A549 (cell line): Measurements from ENCODE around the gene CDC42BPB. TPM values are rescaled to one million over a fixed set of nuclear protein-coding genes. Genes with fewer than 3 reads are reported as not detected.

ENCODE experiments used
- ATAC-seq, 2 experiments: fragments of 200-7000 bp in 1 of 2; fragments of >200 bp in 1 of 2; cut with Nextera tagmentation in 1 of 2; cut with Tn5 transposase in 1 of 2; 3 replicates each; pipeline versions ENCODE4 v1.8.0 to v1.9.1; 2018 to 2020; ENCODE audit warnings: mild to moderate bottlenecking in 1 of 2, moderate library complexity in 1 of 2
- CTCF ChIA-PET: fragments of 300-600 bp; sonication (Branson Sonifier 250); formaldehyde crosslinking; extraction: SDS; loops from one replicate; lab custom pipeline; 2021; ENCODE audit warnings: antibody characterized with exemption, inconsistent platforms; lab: Yijun Ruan, JAX
- POLR2A ChIA-PET: fragments of 350-600 bp; formaldehyde crosslinking; extraction: SDS; loops from one replicate; lab custom pipeline; 2021; ENCODE audit warnings: antibody characterized with exemption, inconsistent platforms; lab: Yijun Ruan, JAX
- DNase-seq, 2 experiments: peaks; one replicate each; pipeline versions ENCODE4 v3.0.0 to v3.0.0-alpha.2; 2011 to 2016; ENCODE audit warnings: low read depth in 1 of 2, low spot score in 1 of 2
- FAIRE-seq: peaks from 2 replicates; lab custom pipeline; 2011; peaks lifted over from hg19 to GRCh38; lab: Jason Lieb, UNC
- H3K27ac ChIP-seq, 2 experiments: fragments of >200 bp; sonication (Bioruptor Twin); formaldehyde crosslinking; 3 replicates each; pipeline ENCODE4 v1.5.1; 2016 to 2017
- H3K4me1 ChIP-seq: fragments of >200 bp; sonication (Bioruptor Twin); formaldehyde crosslinking; 3 replicates; pipeline ENCODE4 v1.6.1; 2016
- H3K4me2 ChIP-seq: fragments of >200 bp; sonication (Bioruptor Twin); formaldehyde crosslinking; 3 replicates; pipeline ENCODE4 v1.6.1; 2016
- H3K4me3 ChIP-seq: fragments of >200 bp; sonication (Bioruptor Twin); formaldehyde crosslinking; 3 replicates; pipeline ENCODE4 v1.5.1; 2016
- H3K9me3 ChIP-seq: fragments of >200 bp; sonication (Bioruptor Twin); formaldehyde crosslinking; 3 replicates; pipeline ENCODE4 v1.6.1; 2016
- BCL3 ChIP-seq: fragments of >200 bp; sonication (Bioruptor Twin); formaldehyde crosslinking; IDR thresholded peaks from 3 replicates; pipeline ENCODE4 v1.6.1; 2016
- CEBPB ChIP-seq, 2 experiments: fragments of >200 bp in 1 of 2; sonication (Bioruptor Twin) in 1 of 2; formaldehyde crosslinking in 1 of 2; IDR thresholded peaks; 2 replicates each; pipeline ENCODE4 v1.6.1; 2012 to 2016
- E2F6 ChIP-seq: IDR thresholded peaks from 2 replicates; pipeline ENCODE4 v1.6.1; 2012; ENCODE audit warnings: low read depth, borderline replicate concordance
- EHMT2 ChIP-seq: fragments of 200-600 bp; sonication (generic); IDR thresholded peaks from 2 replicates; pipeline ENCODE4 v1.6.1; 2016; ENCODE audit warnings: antibody characterized with exemption, low read depth, mild to moderate bottlenecking, moderate library complexity
- EP300 ChIP-seq, 2 experiments: fragments of >200 bp; sonication (Bioruptor Twin); formaldehyde crosslinking; IDR thresholded peaks; 2 replicates in 1 of 2; 3 replicates in 1 of 2; pipeline ENCODE4 v1.6.1; 2016 to 2017
- FOXS1 ChIP-seq: fragments of 250-450 bp; sonication (Bioruptor Pico); IDR thresholded peaks from 2 replicates; pipeline ENCODE4 v1.5.0; 2020; ENCODE audit warnings: mild to moderate bottlenecking, moderate library complexity
- GATA3 ChIP-seq: IDR thresholded peaks from 2 replicates; pipeline ENCODE4 v1.6.1; 2012; ENCODE audit warnings: borderline replicate concordance
- HES2 ChIP-seq: fragments of >200 bp; sonication (Bioruptor Twin); formaldehyde crosslinking; IDR thresholded peaks from 2 replicates; pipeline ENCODE4 v1.6.1; 2016
- HOXA7 ChIP-seq: fragments of 250-450 bp; sonication (Bioruptor Pico); IDR thresholded peaks from 2 replicates; pipeline ENCODE4 v1.5.0; 2020; ENCODE audit warnings: mild to moderate bottlenecking, moderate library complexity
- HOXB5 ChIP-seq: fragments of 250-450 bp; sonication (Bioruptor Pico); IDR thresholded peaks from 2 replicates; pipeline ENCODE4 v1.5.0; 2020; ENCODE audit warnings: mild to moderate bottlenecking, moderate library complexity
- JUN ChIP-seq, 2 experiments: fragments of >200 bp; sonication (Bioruptor Twin); formaldehyde crosslinking; IDR thresholded peaks; 2 replicates in 1 of 2; 3 replicates in 1 of 2; pipeline ENCODE4 v1.6.1; 2016 to 2017
- JUNB ChIP-seq: fragments of >200 bp; sonication (Bioruptor Twin); formaldehyde crosslinking; IDR thresholded peaks from 2 replicates; pipeline ENCODE4 v1.6.1; 2016
- KDM1A ChIP-seq: fragments of 200-600 bp; sonication (generic); IDR thresholded peaks from 2 replicates; pipeline ENCODE4 v1.6.1; 2016; ENCODE audit warnings: low read depth, mild to moderate bottlenecking
- POLR2A ChIP-seq: IDR thresholded peaks from 2 replicates; pipeline ENCODE4 v1.6.1; 2012; ENCODE audit warnings: mild to moderate bottlenecking, low read length
- REST ChIP-seq: fragments of 200-600 bp; sonication (generic); IDR thresholded peaks from 2 replicates; pipeline ENCODE4 v1.6.1; 2016; ENCODE audit warnings: antibody characterized with exemption, mild to moderate bottlenecking, moderate library complexity
- RNF2 ChIP-seq: fragments of 200-600 bp; sonication (generic); IDR thresholded peaks from 2 replicates; pipeline ENCODE4 v1.6.1; 2016; ENCODE audit warnings: low read depth, mild to moderate bottlenecking, antibody characterized with exemption, moderate library complexity, borderline replicate concordance
- TP53 ChIP-seq: fragments of 250-450 bp; sonication (Bioruptor Pico); IDR thresholded peaks from 2 replicates; pipeline ENCODE4 v1.5.0; 2021; ENCODE audit warnings: mild to moderate bottlenecking, moderate library complexity
- ZC3H11A ChIP-seq: fragments of 450-650 bp; IDR thresholded peaks from 2 replicates; pipeline ENCODE4 v1.6.1; 2014; ENCODE audit warnings: antibody characterized with exemption, mild to moderate bottlenecking
- WGBS: methylation state at CpG from one replicate; pipeline ENCODE4 v1.1.6; 2017; ENCODE audit errors: missing lambda C conversion rate; 5-methylcytosine and 5-hydroxymethylcytosine counted together
- polyA plus RNA-seq, 4 experiments: library from polyadenylated mRNA; depleted of rRNA in 3 of 4; stranded (reverse); fragments of >200 nt; fragmentation: RNase III in 1 of 4; extraction: RNeasy Plus Mini Kit Qiagen cat#74134 plus additional on column Dnase treatment in 1 of 4; gene quantifications; 2 replicates in 3 of 4; 3 replicates in 1 of 4; pipeline ENCODE4 v1.2.3, GENCODE V29; 2011 to 2017
- TF ChIP-seq, protein P1 (sequence below): fragments of 450-650 bp; IDR thresholded peaks from 2 replicates; pipeline ENCODE4 v1.6.1; 2014; ENCODE audit warnings: antibody characterized with exemption
- TF ChIP-seq, protein P2 (sequence below): fragments of >200 bp; sonication (Bioruptor Twin); formaldehyde crosslinking; IDR thresholded peaks from 3 replicates; pipeline ENCODE4 v1.5.1; 2016
- TF ChIP-seq, protein P3 (sequence below): IDR thresholded peaks from 2 replicates; pipeline ENCODE4 v1.6.1; 2012

Gene CDC42BPB
- polyA plus RNA-seq, 2 of the 4 experiments (the other 2 are of a cell fraction) = 56.4 to 57.1 TPM

- DNase-seq (no peak), FAIRE-seq (no peak), ATAC-seq (no peak)
- no peak for TF ChIP-seq JUNB
- TF ChIP-seq, protein P1, sequence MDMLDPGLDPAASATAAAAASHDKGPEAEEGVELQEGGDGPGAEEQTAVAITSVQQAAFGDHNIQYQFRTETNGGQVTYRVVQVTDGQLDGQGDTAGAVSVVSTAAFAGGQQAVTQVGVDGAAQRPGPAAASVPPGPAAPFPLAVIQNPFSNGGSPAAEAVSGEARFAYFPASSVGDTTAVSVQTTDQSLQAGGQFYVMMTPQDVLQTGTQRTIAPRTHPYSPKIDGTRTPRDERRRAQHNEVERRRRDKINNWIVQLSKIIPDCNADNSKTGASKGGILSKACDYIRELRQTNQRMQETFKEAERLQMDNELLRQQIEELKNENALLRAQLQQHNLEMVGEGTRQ = no peak
- TF ChIP-seq BCL3 = no peak
- TF ChIP-seq JUN (IDR thresholded peaks at IDR 0.05) = no peak
- TF ChIP-seq KDM1A = no peak
- no peak for TF ChIP-seq POLR2A
- TF ChIP-seq ZC3H11A = no peak
- TF ChIP-seq GATA3 = no peak
- TF ChIP-seq, protein P2, sequence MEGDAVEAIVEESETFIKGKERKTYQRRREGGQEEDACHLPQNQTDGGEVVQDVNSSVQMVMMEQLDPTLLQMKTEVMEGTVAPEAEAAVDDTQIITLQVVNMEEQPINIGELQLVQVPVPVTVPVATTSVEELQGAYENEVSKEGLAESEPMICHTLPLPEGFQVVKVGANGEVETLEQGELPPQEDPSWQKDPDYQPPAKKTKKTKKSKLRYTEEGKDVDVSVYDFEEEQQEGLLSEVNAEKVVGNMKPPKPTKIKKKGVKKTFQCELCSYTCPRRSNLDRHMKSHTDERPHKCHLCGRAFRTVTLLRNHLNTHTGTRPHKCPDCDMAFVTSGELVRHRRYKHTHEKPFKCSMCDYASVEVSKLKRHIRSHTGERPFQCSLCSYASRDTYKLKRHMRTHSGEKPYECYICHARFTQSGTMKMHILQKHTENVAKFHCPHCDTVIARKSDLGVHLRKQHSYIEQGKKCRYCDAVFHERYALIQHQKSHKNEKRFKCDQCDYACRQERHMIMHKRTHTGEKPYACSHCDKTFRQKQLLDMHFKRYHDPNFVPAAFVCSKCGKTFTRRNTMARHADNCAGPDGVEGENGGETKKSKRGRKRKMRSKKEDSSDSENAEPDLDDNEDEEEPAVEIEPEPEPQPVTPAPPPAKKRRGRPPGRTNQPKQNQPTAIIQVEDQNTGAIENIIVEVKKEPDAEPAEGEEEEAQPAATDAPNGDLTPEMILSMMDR = no peak
- TF ChIP-seq REST = no peak
- TF ChIP-seq EP300 (IDR thresholded peaks at IDR 0.05) = no peak
- no peak for TF ChIP-seq HOXB5 (CRISPR knock-in tag)
- TF ChIP-seq TP53 (CRISPR knock-in tag) = no peak
- TF ChIP-seq RNF2 = no peak
- H3K4me1 ChIP-seq = peaks cover 28% of the 10 kb centered on the region
- POLR2A ChIA-PET = no interaction called here
- no peaks in the 10 kb centered on the region for H3K9me3 ChIP-seq
- no peak overlapping the region for H3K4me3 ChIP-seq
- WGBS = 93% methylated on average over 10 of the region's 10 CpGs
- CTCF ChIA-PET = interaction anchor here (0.6 to 1.6 kb wide), 3 partner anchors 8 to 95 kb away, joined by 3 to 7 read pairs (median 5); no protein-coding TSS in a partner anchor
- H3K4me2 ChIP-seq = no peak overlapping the region
- no peak overlapping the region for H3K27ac ChIP-seq
These were observed 49.2 kb downstream of the CDC42BPB start for GRCh38 chr14:103008126-103008525.

DNA sequence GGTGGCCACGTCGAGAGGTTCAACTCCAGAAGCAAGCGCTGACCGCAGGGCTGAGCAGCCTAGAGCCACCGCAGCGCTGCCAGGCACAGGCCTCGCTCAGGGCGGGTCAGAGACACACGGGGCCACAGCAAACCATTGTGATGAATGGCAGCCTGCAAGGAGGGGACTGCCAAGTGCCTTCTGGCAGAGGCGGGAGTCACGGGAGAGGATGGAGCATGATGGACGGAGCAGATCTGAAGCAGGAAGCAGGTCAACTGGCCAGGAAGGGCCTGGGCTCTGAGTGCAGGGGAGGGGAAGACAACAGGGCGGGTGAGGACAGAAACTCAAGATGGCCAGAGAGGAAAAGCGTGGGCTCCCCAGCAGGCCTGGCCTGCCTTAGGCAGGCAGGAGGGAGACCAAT lies 49.8 kb downstream of the CDC42BPB start:
- no peak for ATAC-seq
- ChIA-PET CTCF (interaction anchor here (0.6 kb wide), 1 partner anchor 96 kb away, joined by 3 read pairs; no protein-coding TSS in a partner anchor), POLR2A (no interaction called here)
- Histone ChIP-seq H3K9me3 (no peaks in the 10 kb centered on the region), H3K27ac (no peak overlapping the region), H3K4me3 (no peak overlapping the region), H3K4me2 (no peak overlapping the region), H3K4me1 (peaks cover 28% of the 10 kb centered on the region)
- TF ChIP-seq HOXA7 (CRISPR knock-in tag) (no peak), ZC3H11A (no peak), FOXS1 (no peak), EHMT2 (no peak), BCL3 (no peak), KDM1A (no peak), E2F6 (no peak), JUNB (no peak), CEBPB (IDR thresholded peaks at IDR 0.05) (no peak), HES2 (no peak)
- TF ChIP-seq, protein P3, sequence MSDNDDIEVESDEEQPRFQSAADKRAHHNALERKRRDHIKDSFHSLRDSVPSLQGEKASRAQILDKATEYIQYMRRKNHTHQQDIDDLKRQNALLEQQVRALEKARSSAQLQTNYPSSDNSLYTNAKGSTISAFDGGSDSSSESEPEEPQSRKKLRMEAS = no peak
- FAIRE-seq = no peak
- WGBS = 90% methylated on average over 14 of the region's 14 CpGs
- no peak for DNase-seq
